CMK (cell line): Measurements from ENCODE around the gene FAM83E.

Experiments used
- DNase-seq: peaks from one replicate; pipeline ENCODE4 v3.0.0-alpha.2; 2010; ENCODE audit warnings: low read depth

Gene FAM83E

GRCh38 chr19:48575931-48576622 is 38.8 kb downstream of the FAM83E start:
- no peak for DNase-seq

- DNase-seq = no peak
Observed at GRCh38 chr19:48573163-48573505, 41.7 kb downstream of the FAM83E start.

- no peak for DNase-seq
Observed at GRCh38 chr19:48571378-48572162, 43.3 kb downstream of the FAM83E start.

GRCh38 chr19:48569814-48570213 is 45.1 kb downstream of the FAM83E start:
- DNase-seq = no peak

GRCh38 chr19:48568345-48568886 is 46.5 kb downstream of the FAM83E start:
- no peak for DNase-seq

GRCh38 chr19:48565090-48565489 is 49.8 kb downstream of the FAM83E start:
- DNase-seq = no peak
